Testis (tissue), 3 donors: Measurements from ENCODE around the gene CPM. TPM values are rescaled to one million over a fixed set of nuclear protein-coding genes. Genes with fewer than 3 reads are reported as not detected.

Source experiments
- DNase-seq: peaks from one replicate; pipeline ENCODE4 v3.0.0-alpha.2; 2019
- H3K27ac ChIP-seq, 2 donors: fragments of 200-600 bp; sonication (generic); one replicate each; pipeline ENCODE4 v1.5.1; 2019
- H3K27me3 ChIP-seq: fragments of 200-600 bp; sonication (generic); one replicate; pipeline ENCODE4 v1.5.1; 2019
- H3K36me3 ChIP-seq: fragments of 200-600 bp; sonication (generic); one replicate; pipeline ENCODE4 v1.5.1; 2017; ENCODE audit warnings: low read depth; ENCODE audit errors: missing control alignments
- H3K4me1 ChIP-seq: fragments of 200-600 bp; sonication (generic); one replicate; pipeline ENCODE4 v1.5.1; 2019
- H3K4me3 ChIP-seq, 2 donors: fragments of 200-600 bp; sonication (generic); one replicate each; pipeline ENCODE4 v1.5.1; 2017 to 2019
- H3K9me3 ChIP-seq: fragments of 200-600 bp; sonication (generic); one replicate; pipeline ENCODE4 v1.5.1; 2017
- POLR2A ChIP-seq: fragments of 450-650 bp; IDR thresholded peaks from one replicate; pipeline ENCODE4 v1.6.1; 2017; ENCODE audit warnings: antibody characterized with exemption, mild to moderate bottlenecking, moderate library complexity
- WGBS, 2 donors: methylation state at CpG; one replicate each; pipeline ENCODE4 v1.1.5; 2018; 5-methylcytosine and 5-hydroxymethylcytosine counted together
- intact Hi-C: fragments of 100-400 bp; cut with DNase I; formaldehyde crosslinking; loops from one replicate; pipeline ENCODE4 v1.15.1; 2023; ENCODE audit warnings: low total_unique reads
- polyA plus RNA-seq: library from polyadenylated mRNA; stranded (reverse); fragments of 350-450 nt; fragmentation: Illumina TruSeq; extraction: RNeasy Lipid Tissue Mini Kit (QIAGEN cat#74804); gene quantifications from one replicate; pipeline ENCODE4 v1.2.3, GENCODE V29; 2014; ENCODE audit warnings: low read depth, low replicate concordance; ENCODE audit not compliant: insufficient read depth
- total RNA-seq, 2 donors: library from RNA; depleted of rRNA; stranded (reverse); fragments of >200 nt; gene quantifications; one replicate each; pipeline ENCODE4 v1.2.3, GENCODE V29; 2016
- TF ChIP-seq, protein P1 (sequence below), 3 experiments: fragments of 450-650 bp in 2 of 3; fragments of 200-600 bp in 1 of 3; sonication (generic) in 1 of 3; IDR thresholded peaks; one replicate each; pipeline ENCODE4 v1.5.1; 2016 to 2019; ENCODE audit warnings: antibody characterized with exemption in 3 of 3, mild to moderate bottlenecking in 2 of 3, moderate library complexity in 1 of 3

The CPM gene
- total and polyA plus RNA-seq, 3 donors from 2014 or later = 9.3 to 38.0 (median 22.5) TPM

DNA sequence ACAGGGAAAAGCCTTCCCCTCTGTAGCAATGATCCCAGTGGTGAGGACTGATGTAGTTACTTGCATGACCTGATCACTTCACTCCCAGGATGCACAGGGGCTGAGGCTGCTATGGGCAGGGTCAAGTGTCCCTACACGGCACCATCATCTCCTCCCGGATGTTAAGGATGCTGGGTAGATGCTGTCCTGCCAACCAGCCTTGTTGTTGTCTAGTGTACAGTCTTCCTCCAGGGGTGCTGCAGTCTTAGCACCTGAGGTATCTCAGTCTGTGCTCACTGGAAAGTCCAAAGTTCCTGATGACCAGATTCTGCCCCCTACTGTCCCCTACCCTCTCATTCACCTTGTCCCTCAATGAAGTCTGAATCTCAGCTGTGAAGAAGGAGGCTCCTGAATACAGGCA, 20.1 kb downstream of the CPM start:
- H3K27ac ChIP-seq = peak overlapping the region in 1 of 2 donors; percentile 71
- peaks cover 30% of the 10 kb centered on the region for H3K4me1 ChIP-seq
- no peak for TF ChIP-seq POLR2A
- TF ChIP-seq, protein P1, sequence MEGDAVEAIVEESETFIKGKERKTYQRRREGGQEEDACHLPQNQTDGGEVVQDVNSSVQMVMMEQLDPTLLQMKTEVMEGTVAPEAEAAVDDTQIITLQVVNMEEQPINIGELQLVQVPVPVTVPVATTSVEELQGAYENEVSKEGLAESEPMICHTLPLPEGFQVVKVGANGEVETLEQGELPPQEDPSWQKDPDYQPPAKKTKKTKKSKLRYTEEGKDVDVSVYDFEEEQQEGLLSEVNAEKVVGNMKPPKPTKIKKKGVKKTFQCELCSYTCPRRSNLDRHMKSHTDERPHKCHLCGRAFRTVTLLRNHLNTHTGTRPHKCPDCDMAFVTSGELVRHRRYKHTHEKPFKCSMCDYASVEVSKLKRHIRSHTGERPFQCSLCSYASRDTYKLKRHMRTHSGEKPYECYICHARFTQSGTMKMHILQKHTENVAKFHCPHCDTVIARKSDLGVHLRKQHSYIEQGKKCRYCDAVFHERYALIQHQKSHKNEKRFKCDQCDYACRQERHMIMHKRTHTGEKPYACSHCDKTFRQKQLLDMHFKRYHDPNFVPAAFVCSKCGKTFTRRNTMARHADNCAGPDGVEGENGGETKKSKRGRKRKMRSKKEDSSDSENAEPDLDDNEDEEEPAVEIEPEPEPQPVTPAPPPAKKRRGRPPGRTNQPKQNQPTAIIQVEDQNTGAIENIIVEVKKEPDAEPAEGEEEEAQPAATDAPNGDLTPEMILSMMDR (IDR thresholded peaks at IDR 0.05) = no peak
- no peaks in the 10 kb centered on the region for H3K27me3 ChIP-seq
- no peak overlapping the region for H3K4me3 ChIP-seq
- H3K9me3 ChIP-seq = no peaks in the 10 kb centered on the region
- H3K36me3 ChIP-seq = no peaks in the 10 kb centered on the region
- intact Hi-C loops = no loop called here
- no peak for DNase-seq
- 77 to 86% methylated on average over 2 of the region's 2 CpGs for WGBS, 2 donors

DNA sequence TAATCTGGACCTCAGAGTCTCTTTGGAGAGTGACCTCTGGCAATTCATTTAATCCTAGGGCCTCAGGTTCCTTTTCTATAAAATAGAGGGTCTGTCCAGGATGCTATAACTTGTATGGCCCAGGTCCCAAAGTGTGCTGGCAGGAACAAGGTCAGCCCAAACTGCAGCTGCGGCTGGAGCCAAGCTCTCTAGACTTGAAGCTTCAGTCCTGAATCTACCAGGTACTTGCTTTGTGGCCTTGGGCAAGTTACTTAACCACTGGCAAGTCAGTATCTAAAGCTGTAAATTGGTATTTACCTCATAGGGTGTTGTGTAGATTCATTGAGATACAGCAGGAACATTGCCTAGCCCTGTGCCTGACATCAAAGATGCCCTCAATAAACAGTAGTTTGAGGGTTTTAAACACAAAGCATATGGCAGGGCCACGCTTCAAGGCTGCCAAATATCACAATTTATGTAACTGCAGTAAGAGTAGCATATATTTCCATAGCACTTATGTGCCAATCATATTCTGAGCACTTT, 21.7 kb downstream of the CPM start:
- TF ChIP-seq, protein P1 (IDR thresholded peaks at IDR 0.05) = no peak
- TF ChIP-seq POLR2A = no peak
- intact Hi-C loops = no loop called here
- 85 to 100% methylated on average over 1 to 2 of the region's 2 CpGs for WGBS, 2 donors

DNA sequence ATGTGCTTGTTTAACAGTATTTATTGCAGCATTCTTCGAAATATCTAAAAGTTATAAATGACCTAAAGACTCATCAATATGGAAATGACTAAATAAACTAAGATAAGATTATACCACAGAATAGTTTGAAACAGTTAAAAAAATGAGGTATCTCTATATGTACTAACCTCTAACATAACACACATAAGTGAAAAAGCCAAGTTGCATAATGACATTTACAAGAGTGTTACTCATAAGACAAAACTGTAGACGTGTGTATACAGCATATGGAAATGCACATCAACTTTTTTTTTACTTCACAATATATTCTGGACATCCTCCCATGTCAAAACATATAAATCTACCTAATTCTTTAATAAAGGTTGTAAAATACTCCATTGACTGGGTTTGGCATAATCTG, 22.8 kb downstream of the CPM start:
- Histone ChIP-seq H3K4me1 (peaks cover 26% of the 10 kb centered on the region), H3K9me3 (no peaks in the 10 kb centered on the region), H3K4me3 (no peak overlapping the region), H3K27me3 (no peaks in the 10 kb centered on the region), H3K27ac (no peak overlapping the region), H3K36me3 (no peaks in the 10 kb centered on the region)
- WGBS, 2 donors = 86 to 95% methylated on average over 2 of the region's 2 CpGs
- intact Hi-C loops = no loop called here
- DNase-seq = no peak
- no peak for TF ChIP-seq POLR2A
- TF ChIP-seq, protein P1 (IDR thresholded peaks at IDR 0.05) = no peak

More for the DNA sequence above, 21.7 kb downstream of the CPM start:
- H3K36me3 ChIP-seq = no peaks in the 10 kb centered on the region
- no peaks in the 10 kb centered on the region for H3K27me3 ChIP-seq
- H3K27ac ChIP-seq = no peak overlapping the region
- H3K9me3 ChIP-seq = no peaks in the 10 kb centered on the region
- DNase-seq = no peak
- peaks cover 30% of the 10 kb centered on the region for H3K4me1 ChIP-seq
- H3K4me3 ChIP-seq = no peak overlapping the region

DNA sequence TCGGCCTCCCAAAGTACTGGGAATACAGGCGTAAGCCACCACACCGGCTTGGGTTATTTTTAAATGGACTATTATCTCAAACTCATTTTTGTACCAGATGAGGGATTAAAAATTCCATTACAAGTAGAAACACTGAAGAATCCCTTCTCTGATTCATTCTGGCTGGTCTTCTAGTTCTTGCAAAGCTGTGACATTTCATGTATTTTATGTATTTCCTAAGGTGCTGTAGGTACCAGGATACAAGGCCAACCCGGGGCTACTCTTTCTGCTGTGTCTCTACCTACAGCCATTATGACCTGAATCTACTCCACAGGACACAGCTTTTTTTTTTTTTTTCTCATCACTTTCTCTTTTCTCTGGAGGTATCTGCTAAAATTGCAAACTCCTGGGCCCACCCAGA, 24.9 kb downstream of the CPM start:
- H3K4me1 ChIP-seq = peaks cover 8% of the 10 kb centered on the region
- 92% methylated on average over 4 of the region's 4 CpGs for WGBS, 2 donors
- no peak overlapping the region for H3K27ac ChIP-seq

More for the DNA sequence above, 24.9 kb downstream of the CPM start:
- DNase-seq = no peak
- Histone ChIP-seq H3K36me3 (no peaks in the 10 kb centered on the region), H3K4me3 (no peak overlapping the region), H3K9me3 (no peaks in the 10 kb centered on the region), H3K27me3 (no peaks in the 10 kb centered on the region)
- TF ChIP-seq, protein P1 (IDR thresholded peaks at IDR 0.05) = no peak
- TF ChIP-seq POLR2A = no peak
- intact Hi-C loops = no loop called here
